Activated T-cell treated with anti-CD3 and anti-CD28 coated beads, Interleukin-2, amount 50 U/mL, for 4 hours (primary cell): Measurements from ENCODE around the gene TACC3. TPM values are rescaled to one million over a fixed set of nuclear protein-coding genes. Genes with fewer than 3 reads are reported as not detected.

Experiments used
- ATAC-seq, 2 donors: fragments of 200-7000 bp; cut with Tn5 transposase; one replicate each; pipeline ENCODE4 v1.10.0; 2021
- DNase-seq: peaks from one replicate; pipeline ENCODE4 v3.0.0-alpha.2; 2020
- H3K27me3 Mint-ChIP-seq: one replicate; pipeline ENCODE4 v1.8.0; 2021; ENCODE audit warnings: low read depth, mixed read lengths
- H3K36me3 Mint-ChIP-seq: one replicate; pipeline ENCODE4 v1.8.0; 2022; ENCODE audit warnings: mixed read lengths; ENCODE audit not compliant: insufficient read depth
- H3K4me1 Mint-ChIP-seq: one replicate; pipeline ENCODE4 v1.8.0; 2021; ENCODE audit warnings: low read depth, mixed read lengths
- H3K4me3 Mint-ChIP-seq: one replicate; pipeline ENCODE4 v1.8.0; 2021; ENCODE audit warnings: mild to moderate bottlenecking, moderate library complexity, mixed read lengths
- H3K9me3 Mint-ChIP-seq: one replicate; pipeline ENCODE4 v1.8.0; 2021; ENCODE audit warnings: mixed read lengths
- total RNA-seq, 3 donors: library from RNA; stranded (reverse); gene quantifications; one replicate each; pipeline ENCODE4 v1.2.1, GENCODE V29; 2021

The TACC3 gene
- total RNA-seq, 3 donors from 2014 or later, result 53.1 to 75.0 (median 69.3) TPM

DNA sequence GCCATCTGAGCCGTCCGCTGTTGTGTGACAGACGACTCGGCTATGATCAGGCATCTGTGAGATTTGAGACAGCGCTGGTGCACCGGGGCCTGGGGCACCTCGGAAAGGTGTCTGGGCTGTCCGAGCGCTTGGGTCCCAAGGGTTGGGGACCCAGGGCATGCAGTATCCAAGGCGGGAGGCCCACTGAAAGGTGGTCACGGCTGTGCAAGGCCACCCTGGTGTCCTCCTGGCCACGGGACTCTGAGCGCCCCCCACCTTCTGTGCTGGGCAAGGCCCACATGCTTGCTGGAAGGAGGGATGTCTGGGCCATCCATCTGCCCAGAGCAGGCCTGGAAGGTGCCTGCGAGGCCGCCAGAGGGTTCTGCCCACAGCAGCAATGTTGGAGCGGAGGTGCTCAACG, 19.9 kb downstream of the TACC3 start:
- ATAC-seq, result no peak
- no peak overlapping the region for H3K4me3 Mint-ChIP-seq
- H3K4me1 Mint-ChIP-seq, result no peaks in the 10 kb centered on the region
- H3K9me3 Mint-ChIP-seq, result peaks cover 6% of the 10 kb centered on the region
- H3K36me3 Mint-ChIP-seq, result peaks cover 31% of the 10 kb centered on the region
- no peak for DNase-seq
- H3K27me3 Mint-ChIP-seq, result no peaks in the 10 kb centered on the region

GRCh38 chr4:1743551-1743950, 22.2 kb downstream of the TACC3 start:
- Mint-ChIP-seq H3K27me3 (no peaks in the 10 kb centered on the region), H3K4me3 (no peak overlapping the region)

DNA sequence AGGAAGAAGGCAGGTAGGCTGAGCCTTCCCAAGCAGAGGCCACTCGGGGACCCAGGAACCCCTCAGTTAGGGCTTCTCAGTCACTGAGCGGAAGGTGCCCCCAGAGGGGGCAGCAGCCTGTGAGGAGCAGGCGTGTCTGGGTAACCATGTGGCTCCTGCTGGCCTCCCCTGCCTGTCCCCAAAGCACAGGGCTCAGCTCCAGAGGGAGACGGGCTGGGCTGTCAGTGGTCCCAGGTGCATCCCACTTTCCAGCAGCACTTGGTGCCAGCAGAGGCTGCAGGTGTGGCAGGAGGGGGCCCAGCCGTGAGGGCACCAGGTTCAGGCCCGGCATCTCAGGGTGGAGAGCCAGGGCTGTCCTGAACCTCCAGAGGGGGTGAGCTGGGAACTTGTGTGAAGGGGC, 22.7 kb downstream of the TACC3 start:
- Mint-ChIP-seq H3K4me3 (no peak overlapping the region), H3K4me1 (no peaks in the 10 kb centered on the region), H3K36me3 (peaks cover 12% of the 10 kb centered on the region), H3K9me3 (no peaks in the 10 kb centered on the region), H3K27me3 (no peaks in the 10 kb centered on the region)
- ATAC-seq (no peak), DNase-seq (no peak)

More at GRCh38 chr4:1743551-1743950, 22.2 kb downstream of the TACC3 start:
- DNase-seq, result no peak
- Mint-ChIP-seq H3K4me1 (no peaks in the 10 kb centered on the region), H3K36me3 (peaks cover 16% of the 10 kb centered on the region), H3K9me3 (peaks cover 4% of the 10 kb centered on the region)
- no peak for ATAC-seq

- ATAC-seq (no peak), DNase-seq (no peak)
- no peaks in the 10 kb centered on the region for H3K9me3 Mint-ChIP-seq
- H3K4me1 Mint-ChIP-seq, result no peaks in the 10 kb centered on the region
- no peak overlapping the region for H3K4me3 Mint-ChIP-seq
- no peaks in the 10 kb centered on the region for H3K27me3 Mint-ChIP-seq
- peaks cover 9% of the 10 kb centered on the region for H3K36me3 Mint-ChIP-seq
These were observed 23.2 kb downstream of the TACC3 start for GRCh38 chr4:1744552-1744951.

GRCh38 chr4:1745165-1745564, 23.8 kb downstream of the TACC3 start:
- Mint-ChIP-seq H3K36me3 (peaks cover 9% of the 10 kb centered on the region), H3K4me3 (no peak overlapping the region), H3K27me3 (no peaks in the 10 kb centered on the region), H3K4me1 (no peaks in the 10 kb centered on the region), H3K9me3 (no peaks in the 10 kb centered on the region)
- no peak for ATAC-seq
- no peak for DNase-seq

DNA sequence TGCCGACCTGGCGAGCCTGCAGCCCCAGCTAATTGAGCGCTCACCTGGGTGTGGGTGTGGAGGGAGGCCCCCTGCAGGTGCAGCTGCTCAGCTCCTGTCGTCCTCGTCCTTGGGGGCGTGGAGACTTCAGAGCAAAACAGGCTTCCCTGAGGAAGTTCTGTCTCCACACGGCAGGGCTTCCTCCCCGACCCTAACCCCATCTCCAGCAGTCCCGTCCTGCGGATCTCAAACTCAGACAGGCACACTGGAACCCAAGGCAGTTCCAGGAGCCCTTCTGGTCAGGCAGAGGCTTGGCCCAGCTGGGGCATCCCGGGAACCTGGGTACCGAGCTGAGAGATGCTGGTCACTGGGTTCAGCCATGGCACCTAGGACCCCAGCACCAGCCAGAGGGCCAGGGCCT, 24.4 kb downstream of the TACC3 start:
- H3K27me3 Mint-ChIP-seq, result no peaks in the 10 kb centered on the region
- ATAC-seq (no peak), DNase-seq (no peak)
- H3K4me1 Mint-ChIP-seq, result no peaks in the 10 kb centered on the region
- no peaks in the 10 kb centered on the region for H3K9me3 Mint-ChIP-seq
- peaks cover 9% of the 10 kb centered on the region for H3K36me3 Mint-ChIP-seq
- H3K4me3 Mint-ChIP-seq, result no peak overlapping the region

GRCh38 chr4:1746265-1746691, 25.0 kb downstream of the TACC3 start:
- Mint-ChIP-seq H3K4me1 (no peaks in the 10 kb centered on the region), H3K36me3 (peaks cover 9% of the 10 kb centered on the region), H3K9me3 (no peaks in the 10 kb centered on the region), H3K27me3 (no peaks in the 10 kb centered on the region), H3K4me3 (no peak overlapping the region)
- ATAC-seq (peak; percentile 83 to 84), DNase-seq (peak; percentile 74)

- H3K36me3 Mint-ChIP-seq, result peaks cover 5% of the 10 kb centered on the region
- H3K9me3 Mint-ChIP-seq, result no peaks in the 10 kb centered on the region
- H3K4me1 Mint-ChIP-seq, result no peaks in the 10 kb centered on the region
- H3K27me3 Mint-ChIP-seq, result no peaks in the 10 kb centered on the region
- no peak for DNase-seq
- H3K4me3 Mint-ChIP-seq, result no peak overlapping the region
- ATAC-seq, result no peak
These were observed 25.7 kb downstream of the TACC3 start for GRCh38 chr4:1746919-1747602.

- Mint-ChIP-seq H3K4me3 (no peak overlapping the region), H3K4me1 (no peaks in the 10 kb centered on the region), H3K9me3 (no peaks in the 10 kb centered on the region), H3K36me3 (peaks cover 5% of the 10 kb centered on the region), H3K27me3 (no peaks in the 10 kb centered on the region)
- no peak for DNase-seq
- ATAC-seq, result no peak
These were observed 26.3 kb downstream of the TACC3 start for GRCh38 chr4:1747603-1747967.

GRCh38 chr4:1748465-1748995, 27.2 kb downstream of the TACC3 start:
- H3K4me1 Mint-ChIP-seq, result no peaks in the 10 kb centered on the region
- H3K9me3 Mint-ChIP-seq, result no peaks in the 10 kb centered on the region
- ATAC-seq (peak; percentile 57 to 68), DNase-seq (peak; percentile 76)
- no peak overlapping the region for H3K4me3 Mint-ChIP-seq
- peaks cover 5% of the 10 kb centered on the region for H3K36me3 Mint-ChIP-seq
- H3K27me3 Mint-ChIP-seq, result no peaks in the 10 kb centered on the region

DNA sequence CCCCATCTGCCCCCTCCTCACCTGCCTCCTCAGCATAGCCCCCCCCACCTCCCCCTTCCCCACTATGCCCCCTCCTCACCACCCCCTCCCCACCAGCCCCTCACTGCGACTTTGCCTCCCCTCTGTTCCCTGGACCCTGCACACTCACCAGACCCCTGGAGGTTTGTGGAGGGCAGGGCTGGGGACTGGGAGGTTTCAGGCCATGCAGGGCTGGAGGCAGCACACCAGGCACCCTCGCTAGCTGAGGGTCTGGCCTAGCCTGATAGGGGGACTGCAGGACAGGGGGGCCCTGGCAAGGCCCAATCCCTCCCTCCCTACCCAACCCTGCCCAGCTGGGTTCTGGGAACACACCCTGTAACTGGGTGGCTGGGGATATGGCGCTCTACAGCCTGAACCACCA, 28.0 kb downstream of the TACC3 start:
- Mint-ChIP-seq H3K4me1 (no peaks in the 10 kb centered on the region), H3K4me3 (no peak overlapping the region), H3K36me3 (peaks cover 2% of the 10 kb centered on the region), H3K9me3 (no peaks in the 10 kb centered on the region), H3K27me3 (no peaks in the 10 kb centered on the region)
- DNase-seq (no peak), ATAC-seq (no peak)

GRCh38 chr4:1749826-1750225, 28.5 kb downstream of the TACC3 start:
- Mint-ChIP-seq H3K4me3 (no peak overlapping the region), H3K4me1 (no peaks in the 10 kb centered on the region), H3K9me3 (no peaks in the 10 kb centered on the region), H3K27me3 (no peaks in the 10 kb centered on the region), H3K36me3 (peaks cover 1% of the 10 kb centered on the region)
- ATAC-seq (no peak), DNase-seq (no peak)

GRCh38 chr4:1750381-1751154, 29.2 kb downstream of the TACC3 start:
- H3K4me3 Mint-ChIP-seq, result no peak overlapping the region
- H3K36me3 Mint-ChIP-seq, result no peaks in the 10 kb centered on the region
- H3K4me1 Mint-ChIP-seq, result no peaks in the 10 kb centered on the region
- H3K9me3 Mint-ChIP-seq, result no peaks in the 10 kb centered on the region
- DNase-seq (no peak), ATAC-seq (no peak)
- no peaks in the 10 kb centered on the region for H3K27me3 Mint-ChIP-seq

DNA sequence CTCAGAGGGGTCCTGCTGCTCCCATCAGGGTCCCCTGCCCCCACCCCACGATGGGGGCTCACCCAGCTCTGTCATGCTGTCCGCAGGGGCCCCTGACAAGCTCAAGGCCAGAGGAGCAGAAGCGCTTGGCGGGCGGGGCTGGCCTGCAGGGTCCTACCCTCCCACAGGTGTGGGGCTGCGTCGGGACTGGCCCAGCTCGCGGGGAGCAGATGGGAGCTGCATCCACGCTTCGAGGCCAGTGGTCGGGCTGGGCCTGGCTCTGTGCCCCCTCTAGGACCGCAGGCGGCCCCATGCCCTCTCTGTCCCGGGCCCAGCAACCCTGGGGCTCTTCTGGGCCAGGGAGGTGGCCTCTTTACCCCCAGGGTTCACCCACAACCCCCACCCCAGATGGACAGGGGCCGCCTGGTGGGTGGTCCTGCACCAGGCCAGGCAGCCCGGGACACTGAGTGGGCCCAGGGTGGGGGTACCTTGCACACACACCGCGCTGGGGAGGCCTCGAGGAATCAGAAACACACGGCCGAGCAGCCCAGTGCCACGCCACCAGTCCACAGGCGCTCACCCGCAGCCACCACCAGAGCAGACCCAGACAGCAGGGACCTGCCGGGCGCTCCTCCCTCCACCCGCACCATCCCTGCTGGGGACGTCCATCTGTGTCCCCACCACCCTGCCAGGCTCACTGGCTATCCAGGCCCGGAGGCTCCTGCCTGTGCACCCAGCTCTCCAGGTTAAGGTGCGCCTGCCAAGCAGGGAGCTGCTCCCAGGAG, 30.0 kb downstream of the TACC3 start:
- Mint-ChIP-seq H3K9me3 (no peaks in the 10 kb centered on the region), H3K27me3 (no peaks in the 10 kb centered on the region), H3K36me3 (no peaks in the 10 kb centered on the region), H3K4me3 (no peak overlapping the region), H3K4me1 (no peaks in the 10 kb centered on the region)
- ATAC-seq (no peak), DNase-seq (no peak)
